ENCODE measurements around the gene FAM83G. TPM values are rescaled to one million over a fixed set of nuclear protein-coding genes. Genes with fewer than 3 reads are reported as not detected.

FAM83G gene
- total RNA-seq, 1 experiment from 2014 or later = 21.5 TPM

GRCh38 chr17:19018600-19018950 is 14.0 kb upstream of the FAM83G start:
- H3K4me3 Mint-ChIP-seq (ENCODE audit: low read depth, unreplicated experiment) = no peak overlapping the region

GRCh38 chr17:19017804-19018599 is 13.4 kb upstream of the FAM83G start:
- BruUV-seq (replicated peaks) = no TSS peak
- TF ChIP-seq CTCF (IDR thresholded peaks at IDR 0.05; ENCODE audit: unreplicated experiment) = no peak
- CTCF ChIA-PET = no interaction called here
- Mint-ChIP-seq H3K36me3 (ENCODE audit: insufficient read depth, unreplicated experiment) (no peaks in the 10 kb centered on the region), H3K27ac (ENCODE audit: unreplicated experiment) (no peak overlapping the region), H3K4me1 (ENCODE audit: low read depth, unreplicated experiment) (peaks cover 8% of the 10 kb centered on the region), H3K4me3 (ENCODE audit: low read depth, unreplicated experiment) (no peak overlapping the region), H3K9me3 (ENCODE audit: low read depth, unreplicated experiment) (no peaks in the 10 kb centered on the region), H3K27me3 (ENCODE audit: unreplicated experiment) (no peaks in the 10 kb centered on the region)
- no peak for DNase-seq
- intact Hi-C loops (cut with micrococcal nuclease; ENCODE audit: unreplicated experiment) = no loop called here

More at GRCh38 chr17:19018600-19018950, 14.0 kb upstream of the FAM83G start:
- no peak for DNase-seq
- TF ChIP-seq CTCF (IDR thresholded peaks at IDR 0.05; ENCODE audit: unreplicated experiment) = no peak
- CTCF ChIA-PET = no interaction called here
- no peaks in the 10 kb centered on the region for H3K36me3 Mint-ChIP-seq (ENCODE audit: insufficient read depth, unreplicated experiment)
- H3K9me3 Mint-ChIP-seq (ENCODE audit: low read depth, unreplicated experiment) = no peaks in the 10 kb centered on the region
- H3K27ac Mint-ChIP-seq (ENCODE audit: unreplicated experiment) = no peak overlapping the region
- BruUV-seq (replicated peaks) = no TSS peak
- peaks cover 8% of the 10 kb centered on the region for H3K4me1 Mint-ChIP-seq (ENCODE audit: low read depth, unreplicated experiment)
- intact Hi-C loops (cut with micrococcal nuclease; ENCODE audit: unreplicated experiment) = no loop called here
- no peaks in the 10 kb centered on the region for H3K27me3 Mint-ChIP-seq (ENCODE audit: unreplicated experiment)

- no peaks in the 10 kb centered on the region for H3K9me3 Mint-ChIP-seq (ENCODE audit: low read depth, unreplicated experiment)
- no peak overlapping the region for H3K4me3 Mint-ChIP-seq (ENCODE audit: low read depth, unreplicated experiment)
- CTCF ChIA-PET = no interaction called here
- DNase-seq = no peak
- no peak overlapping the region for H3K27ac Mint-ChIP-seq (ENCODE audit: unreplicated experiment)
- no TSS peak for BruUV-seq (replicated peaks)
- H3K36me3 Mint-ChIP-seq (ENCODE audit: insufficient read depth, unreplicated experiment) = no peaks in the 10 kb centered on the region
- intact Hi-C loops (cut with micrococcal nuclease; ENCODE audit: unreplicated experiment) = no loop called here
- TF ChIP-seq CTCF (IDR thresholded peaks at IDR 0.05; ENCODE audit: unreplicated experiment) = no peak
- peaks cover 8% of the 10 kb centered on the region for H3K4me1 Mint-ChIP-seq (ENCODE audit: low read depth, unreplicated experiment)
- H3K27me3 Mint-ChIP-seq (ENCODE audit: unreplicated experiment) = no peaks in the 10 kb centered on the region
Measured at GRCh38 chr17:19017401-19017800, 12.8 kb upstream of the FAM83G start.

- no TSS peak for BruUV-seq (replicated peaks)
- no peaks in the 10 kb centered on the region for H3K36me3 Mint-ChIP-seq (ENCODE audit: insufficient read depth, unreplicated experiment)
- no peaks in the 10 kb centered on the region for H3K27me3 Mint-ChIP-seq (ENCODE audit: unreplicated experiment)
- no peaks in the 10 kb centered on the region for H3K9me3 Mint-ChIP-seq (ENCODE audit: low read depth, unreplicated experiment)
- DNase-seq = no peak
- CTCF ChIA-PET = no interaction called here
- TF ChIP-seq CTCF (IDR thresholded peaks at IDR 0.05; ENCODE audit: unreplicated experiment) = no peak
- intact Hi-C loops (cut with micrococcal nuclease; ENCODE audit: unreplicated experiment) = no loop called here
- H3K4me1 Mint-ChIP-seq (ENCODE audit: low read depth, unreplicated experiment) = peaks cover 8% of the 10 kb centered on the region
- no peak overlapping the region for H3K4me3 Mint-ChIP-seq (ENCODE audit: low read depth, unreplicated experiment)
- H3K27ac Mint-ChIP-seq (ENCODE audit: unreplicated experiment) = no peak overlapping the region
Measured at GRCh38 chr17:19016881-19017280, 12.3 kb upstream of the FAM83G start.
